GM19035 (cell line): ENCODE data around the gene SGSM2.
"Not testable (repeated sequence)": the region's sequence is repeated elsewhere in the genome, so short reads cannot be mapped to it uniquely, and the experiment has no call there.

Source experiments
- ATAC-seq: cut with Tn5 transposase; IDR thresholded peaks from one replicate; pipeline ENCODE4 v1.9.1; 2021; ENCODE audit not compliant: unreplicated experiment

SGSM2 gene

GRCh38 chr17:2336852-2337543, at the start of gene SGSM2:
Gene SGSM2, plus strand, starts transcription at chr17:2337501. Its CDS starts 188 bp downstream, at chr17:2337689.
- peak; percentile 31 for ATAC-seq

- no peak for ATAC-seq
Observed at GRCh38 chr17:2289878-2290478, 47.3 kb upstream of the SGSM2 start.

GRCh38 chr17:2292100-2292499, 45.2 kb upstream of the SGSM2 start:
- ATAC-seq, result no peak

- ATAC-seq, result no peak
Observed at GRCh38 chr17:2295575-2295974, 41.7 kb upstream of the SGSM2 start.

- ATAC-seq, result no peak
Observed at GRCh38 chr17:2297023-2297422, 40.3 kb upstream of the SGSM2 start.

- no peak for ATAC-seq
Observed at GRCh38 chr17:2299136-2299535, 38.2 kb upstream of the SGSM2 start.

GRCh38 chr17:2299756-2300155, 37.5 kb upstream of the SGSM2 start:
- ATAC-seq, result no peak

- ATAC-seq, result peak; percentile 17
Observed at GRCh38 chr17:2302778-2303203, 34.5 kb upstream of the SGSM2 start.

- ATAC-seq, result peak; percentile 85
Observed at GRCh38 chr17:2303204-2304188, 33.8 kb upstream of the SGSM2 start, which contains the start of the genes SMG6 and SRR. Gene SMG6, minus strand, starts transcription at chr17:2303785. Its CDS starts 65 bp downstream, at chr17:2303720. Gene SRR, plus strand, starts transcription at chr17:2303950. Its CDS starts 11,611 bp downstream, at chr17:2315561.

GRCh38 chr17:2304931-2305330, 32.4 kb upstream of the SGSM2 start:
- ATAC-seq, result no peak

- ATAC-seq, result no peak
Observed at GRCh38 chr17:2309338-2310154, 27.8 kb upstream of the SGSM2 start.

- no peak for ATAC-seq
Observed at GRCh38 chr17:2312736-2313135, 24.6 kb upstream of the SGSM2 start.

GRCh38 chr17:2316916-2317205, 20.4 kb upstream of the SGSM2 start:
- not testable (repeated sequence) for ATAC-seq

GRCh38 chr17:2317796-2318195, 19.5 kb upstream of the SGSM2 start:
- no peak for ATAC-seq

- no peak for ATAC-seq
Observed at GRCh38 chr17:2319051-2319450, 18.2 kb upstream of the SGSM2 start.

- ATAC-seq, result no peak
Observed at GRCh38 chr17:2321399-2321798, 15.9 kb upstream of the SGSM2 start.

GRCh38 chr17:2323629-2324314, 13.5 kb upstream of the SGSM2 start:
- ATAC-seq, result no peak

GRCh38 chr17:2331303-2331702, 6.0 kb upstream of the SGSM2 start:
- no peak for ATAC-seq

GRCh38 chr17:2335726-2336214, 1.5 kb upstream of the SGSM2 start:
- ATAC-seq, result no peak
